IMR-90 (cell line): ENCODE results near the gene NAB2. TPM values are rescaled to one million over a fixed set of nuclear protein-coding genes. Genes with fewer than 3 reads are reported as not detected.

Source experiments
- ATAC-seq: fragments of 200-7000 bp; cut with Tn5 transposase; 2 replicates; pipeline ENCODE4 v1.9.1; 2020; ENCODE audit warnings: low read depth, mild to moderate bottlenecking, moderate library complexity
- BruUV-seq: library from RNA; stranded (reverse); fragments of 400-500 nt; replicated peaks from 2 replicates; lab custom pipeline; 2021; lab: Mats Ljungman, UMichigan
- CTCF ChIA-PET: fragments of 300-600 bp; formaldehyde crosslinking; extraction: SDS; loops from one replicate; lab custom pipeline; 2021; ENCODE audit warnings: antibody characterized with exemption; lab: Yijun Ruan, JAX
- POLR2A ChIA-PET: fragments of 300-600 bp; sonication (Branson Sonifier 250); formaldehyde crosslinking; loops from one replicate; lab custom pipeline; 2022; ENCODE audit warnings: antibody characterized with exemption; ENCODE audit not compliant: unreplicated experiment; lab: Charles Lee
- DNase-seq: peaks from one replicate; pipeline ENCODE4 v3.0.0; 2013
- H2AFZ ChIP-seq: replicated peaks from 2 replicates; pipeline ENCODE3; 2013; ENCODE audit warnings: low read length, mild to moderate bottlenecking; ENCODE audit not compliant: poor library complexity
- H2AK5ac ChIP-seq: 2 replicates; pipeline ENCODE4 v1.6.1; 2013; ENCODE audit warnings: low read depth, low read length, inconsistent platforms
- H2AK9ac ChIP-seq: replicated peaks from 2 replicates; pipeline ENCODE3; 2013; ENCODE audit warnings: mild to moderate bottlenecking, low read depth, low read length, moderate library complexity; ENCODE audit not compliant: poor library complexity
- H2BK120ac ChIP-seq: 2 replicates; pipeline ENCODE4 v1.6.1; 2013; ENCODE audit warnings: low read depth, low read length, inconsistent platforms
- H2BK15ac ChIP-seq: 3 replicates; pipeline ENCODE4 v1.6.1; 2013; ENCODE audit warnings: low read depth, low read length, inconsistent platforms
- H2BK20ac ChIP-seq: 2 replicates; pipeline ENCODE4 v1.6.1; 2013; ENCODE audit warnings: low read depth, mild to moderate bottlenecking, inconsistent platforms, low read length, moderate library complexity
- H2BK5ac ChIP-seq: 2 replicates; pipeline ENCODE4 v1.6.1; 2013; ENCODE audit warnings: mild to moderate bottlenecking, low read depth, low read length, inconsistent platforms; ENCODE audit not compliant: poor library complexity, severe bottlenecking
- H3K14ac ChIP-seq: replicated peaks from 2 replicates; pipeline ENCODE4 v1.6.1; 2013; ENCODE audit warnings: low read depth, low read length, inconsistent platforms
- H3K18ac ChIP-seq: 2 replicates; pipeline ENCODE4 v1.6.1; 2013; ENCODE audit warnings: low read depth, low read length, control low read depth
- H3K23ac ChIP-seq: 2 replicates; pipeline ENCODE4 v1.6.1; 2013; ENCODE audit warnings: low read depth, low read length, inconsistent platforms
- H3K27ac ChIP-seq: 2 replicates; pipeline ENCODE4 v1.5.1; 2013; ENCODE audit warnings: mild to moderate bottlenecking, control low read depth, low read length; ENCODE audit not compliant: insufficient read depth
- H3K27me3 ChIP-seq: 2 replicates; pipeline ENCODE4 v1.6.1; 2013; ENCODE audit warnings: low read length; ENCODE audit not compliant: control insufficient read depth, insufficient read depth
- H3K36me3 ChIP-seq: 2 replicates; pipeline ENCODE4 v1.6.1; 2013; ENCODE audit warnings: low read length, mixed read lengths; ENCODE audit not compliant: control insufficient read depth, insufficient read depth
- H3K4ac ChIP-seq: 2 replicates; pipeline ENCODE4 v1.6.1; 2013; ENCODE audit warnings: low read depth, low read length, inconsistent platforms
- H3K4me1 ChIP-seq: 2 replicates; pipeline ENCODE4 v1.6.1; 2013; ENCODE audit warnings: low read length, mixed read lengths; ENCODE audit not compliant: control insufficient read depth, insufficient read depth
- H3K4me2 ChIP-seq: 2 replicates; pipeline ENCODE4 v1.6.1; 2013; ENCODE audit warnings: low read depth, mild to moderate bottlenecking, control low read depth, low read length, moderate library complexity
- H3K4me3 ChIP-seq: 2 replicates; pipeline ENCODE4 v1.5.1; 2013; ENCODE audit warnings: low read depth, mild to moderate bottlenecking, control low read depth, low read length, moderate library complexity; ENCODE audit not compliant: insufficient read depth
- H3K56ac ChIP-seq: 2 replicates; pipeline ENCODE4 v1.6.1; 2013; ENCODE audit warnings: low read length, inconsistent platforms; ENCODE audit not compliant: insufficient read depth; ENCODE audit errors: extremely low read depth
- H3K79me1 ChIP-seq, 2 experiments: 2 replicates each; pipeline ENCODE4 v1.6.1; 2013; ENCODE audit warnings: low read length in 2 of 2, inconsistent platforms in 1 of 2, low read depth in 1 of 2
- H3K9ac ChIP-seq: 2 replicates; pipeline ENCODE4 v1.6.1; 2013; ENCODE audit warnings: low read depth, low read length, control low read depth
- H3K9me1 ChIP-seq: 2 replicates; pipeline ENCODE4 v1.6.1; 2013; ENCODE audit warnings: low read length, inconsistent platforms; ENCODE audit not compliant: insufficient read depth
- H3K9me3 ChIP-seq: 2 replicates; pipeline ENCODE4 v1.6.1; 2013; ENCODE audit warnings: low read length; ENCODE audit not compliant: control insufficient read depth, insufficient read depth
- H4K20me1 ChIP-seq: 2 replicates; pipeline ENCODE4 v1.6.1; 2013; ENCODE audit warnings: low read length, inconsistent platforms; ENCODE audit not compliant: insufficient read depth
- H4K5ac ChIP-seq: 2 replicates; pipeline ENCODE4 v1.6.1; 2013; ENCODE audit warnings: mild to moderate bottlenecking, low read depth, low read length, control low read depth
- H4K8ac ChIP-seq, 2 experiments: 2 replicates each; pipeline ENCODE4 v1.6.1; 2013; ENCODE audit warnings: low read depth in 2 of 2, low read length in 2 of 2, control low read depth in 1 of 2, inconsistent platforms in 1 of 2
- H4K91ac ChIP-seq: 2 replicates; pipeline ENCODE4 v1.6.1; 2013; ENCODE audit warnings: low read depth, low read length, inconsistent platforms; ENCODE audit not compliant: insufficient read depth
- CEBPB ChIP-seq: IDR thresholded peaks from 2 replicates; pipeline ENCODE4 v1.6.1; 2012; ENCODE audit warnings: low read depth, low read length, improper control_type of control experiment
- CHD1 ChIP-seq: IDR thresholded peaks from 2 replicates; pipeline ENCODE4 v1.6.1; 2012; ENCODE audit warnings: low read depth, low read length, improper control_type of control experiment
- FOS ChIP-seq: fragments of 150-350 bp; IDR thresholded peaks from 2 replicates; pipeline ENCODE4 v1.6.1; 2016; ENCODE audit warnings: low read depth, low read length
- MAFK ChIP-seq: IDR thresholded peaks from 2 replicates; pipeline ENCODE4 v1.6.1; 2012; ENCODE audit warnings: low read depth, low read length, improper control_type of control experiment
- MAZ ChIP-seq: IDR thresholded peaks from 2 replicates; pipeline ENCODE4 v1.6.1; 2012; ENCODE audit warnings: low read depth, mild to moderate bottlenecking, low read length, improper control_type of control experiment, moderate library complexity, borderline replicate concordance
- SMC3 ChIP-seq: fragments of 150-350 bp; IDR thresholded peaks from 2 replicates; pipeline ENCODE4 v1.6.1; 2016; ENCODE audit warnings: low read depth, mild to moderate bottlenecking, antibody characterized with exemption, low read length, moderate library complexity
- USF2 ChIP-seq: fragments of 150-350 bp; IDR thresholded peaks from 2 replicates; pipeline ENCODE4 v1.6.1; 2017; ENCODE audit warnings: mild to moderate bottlenecking, antibody characterized with exemption, low read length, low read depth
- WGBS, 2 experiments: methylation state at CpG; one replicate each; pipeline versions ENCODE4 v1.1.5 to v1.1.7; 2013; ENCODE audit warnings: missing lambda C conversion rate in 2 of 2; ENCODE audit not compliant: insufficient read length in 1 of 2; ENCODE audit errors: extremely low coverage in 2 of 2; 5-methylcytosine and 5-hydroxymethylcytosine counted together
- dilution Hi-C: fragments of 300-500 bp; cut with HindIII; formaldehyde crosslinking; loops from one replicate; pipeline ENCODE4 v1.14.3; 2018; ENCODE audit warnings: low sequenced_read_pairs; ENCODE audit not compliant: unreplicated experiment
- in situ Hi-C: fragments of 300-500 bp; cut with MboI; formaldehyde crosslinking; loops from 3 replicates; pipeline ENCODE4 v1.14.3; 2019; ENCODE audit warnings: low sequenced_read_pairs, inconsistent platforms, mixed read lengths
- intact Hi-C: fragments of 100-400 bp; cut with micrococcal nuclease; formaldehyde crosslinking; loops from 2 replicates; pipeline ENCODE4 v1.10.0; 2022
- polyA plus RNA-seq, 3 experiments: library from polyadenylated mRNA; depleted of rRNA; stranded (reverse); fragments of >200 nt; gene quantifications; 2 replicates each; pipeline ENCODE4 v1.2.3, GENCODE V29; 2012; ENCODE audit warnings: low replicate concordance in 1 of 3
- total RNA-seq: library from RNA; depleted of rRNA; stranded (reverse); fragments of >200 nt; gene quantifications from 2 replicates; pipeline ENCODE4 v1.2.3, GENCODE V29; 2012

The NAB2 gene
- total and polyA plus RNA-seq, 2 of the 4 experiments (the other 2 are of a cell fraction): 65.1 to 68.8 TPM

- Histone ChIP-seq H4K20me1 (peaks cover 2% of the 10 kb centered on the region; the same call in 1 of the 2 replicates), H3K79me1 (no peaks in the 10 kb centered on the region), H3K14ac (no peak overlapping the region), H2AFZ (no peak overlapping the region), H3K9ac (no peak overlapping the region), H3K4me1 (peaks cover under 1% of the 10 kb centered on the region; the same call in 1 of the 2 replicates), H3K9me1 (no peaks in the 10 kb centered on the region; the same call in 1 of the 2 replicates), H3K56ac (no peak overlapping the region), H2BK5ac (no peak overlapping the region), H3K36me3 (no peaks in the 10 kb centered on the region), H3K27me3 (peaks cover 56% of the 10 kb centered on the region), H2AK5ac (no peak overlapping the region), H2BK15ac (no peak overlapping the region), H3K4me3 (no peak overlapping the region), H3K4me2 (no peak overlapping the region), H3K27ac (no peak overlapping the region), H4K91ac (no peak overlapping the region), H2BK120ac (no peak overlapping the region), H2BK20ac (no peak overlapping the region), H3K4ac (no peak overlapping the region), H3K18ac (no peak overlapping the region), H4K8ac (no peak overlapping the region), H4K5ac (no peak overlapping the region), H3K23ac (no peak overlapping the region), H3K9me3 (no peaks in the 10 kb centered on the region), H2AK9ac (no peak overlapping the region)
- DNase-seq: no peak
- ATAC-seq: no peak
- dilution Hi-C loops (no loop called here), in situ Hi-C loops (no loop called here), intact Hi-C loops (no loop called here)
- no TSS peak for BruUV-seq
- CTCF ChIA-PET: interaction anchor here (0.9 kb wide), 1 partner anchor 20 kb away, joined by 6 read pairs; no protein-coding TSS in a partner anchor
- WGBS, 2 experiments: no CpG with 5 or more reads among the region's 2 CpGs
- POLR2A ChIA-PET: no interaction called here
- TF ChIP-seq FOS: no peak
- TF ChIP-seq MAFK: no peak
- no peak for TF ChIP-seq CEBPB
- no peak for TF ChIP-seq SMC3
- no peak for TF ChIP-seq CHD1
- no peak for TF ChIP-seq MAZ
- TF ChIP-seq USF2: no peak
Measured at GRCh38 chr12:57042695-57043094, 46.2 kb upstream of the NAB2 start.
